Germinal center (tissue), 1 donor: ENCODE results near the gene SLC49A4.
A peak's percentile ranks its signal among the peaks of the same experiment; 100 is the strongest.

ENCODE experiments used
- DNase-seq: peaks from one replicate; pipeline ENCODE4 v3.0.0; 2012; ENCODE audit warnings: mixed read lengths, low spot score

Gene SLC49A4

DNA sequence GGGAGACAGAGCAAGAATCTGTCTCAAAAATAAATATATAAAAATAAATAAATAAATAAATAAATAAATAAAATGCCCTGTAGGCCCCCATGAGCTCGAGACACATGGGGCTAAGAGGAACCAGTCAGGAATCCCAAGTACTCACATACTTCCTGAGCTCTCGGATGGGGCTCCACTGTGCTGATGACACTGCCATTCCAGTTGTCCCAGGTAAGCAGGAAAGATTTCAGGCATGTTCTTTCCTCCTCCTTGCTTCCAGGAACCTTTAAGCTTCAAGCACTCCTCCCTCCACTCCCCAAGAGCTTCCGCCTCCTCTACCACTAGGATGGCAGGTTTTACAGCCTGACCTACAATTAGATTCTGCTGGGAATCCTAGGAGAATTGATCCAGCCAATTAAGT, 113.4 kb downstream of the SLC49A4 start:
- no peak for DNase-seq

DNA sequence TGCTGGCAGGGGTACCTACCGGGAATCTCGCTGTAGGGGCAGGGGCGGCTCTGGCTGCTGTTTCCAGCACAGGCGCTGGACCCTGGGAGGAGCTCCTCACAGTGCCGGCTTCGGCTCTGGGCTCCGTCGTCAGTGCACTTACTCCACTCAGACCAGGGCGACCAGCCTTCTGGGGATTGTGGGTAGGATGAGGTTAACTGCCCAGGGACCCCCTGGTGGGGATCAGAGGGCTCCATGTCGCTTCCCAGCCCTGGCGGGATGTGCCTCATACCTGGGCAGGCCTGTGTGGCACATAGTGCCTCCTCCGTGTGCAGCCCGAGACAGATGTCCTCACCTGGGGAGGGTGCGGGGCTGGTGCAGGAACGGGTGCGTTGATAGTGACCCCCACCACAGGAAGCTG, 117.0 kb downstream of the SLC49A4 start:
- DNase-seq = no peak

DNA sequence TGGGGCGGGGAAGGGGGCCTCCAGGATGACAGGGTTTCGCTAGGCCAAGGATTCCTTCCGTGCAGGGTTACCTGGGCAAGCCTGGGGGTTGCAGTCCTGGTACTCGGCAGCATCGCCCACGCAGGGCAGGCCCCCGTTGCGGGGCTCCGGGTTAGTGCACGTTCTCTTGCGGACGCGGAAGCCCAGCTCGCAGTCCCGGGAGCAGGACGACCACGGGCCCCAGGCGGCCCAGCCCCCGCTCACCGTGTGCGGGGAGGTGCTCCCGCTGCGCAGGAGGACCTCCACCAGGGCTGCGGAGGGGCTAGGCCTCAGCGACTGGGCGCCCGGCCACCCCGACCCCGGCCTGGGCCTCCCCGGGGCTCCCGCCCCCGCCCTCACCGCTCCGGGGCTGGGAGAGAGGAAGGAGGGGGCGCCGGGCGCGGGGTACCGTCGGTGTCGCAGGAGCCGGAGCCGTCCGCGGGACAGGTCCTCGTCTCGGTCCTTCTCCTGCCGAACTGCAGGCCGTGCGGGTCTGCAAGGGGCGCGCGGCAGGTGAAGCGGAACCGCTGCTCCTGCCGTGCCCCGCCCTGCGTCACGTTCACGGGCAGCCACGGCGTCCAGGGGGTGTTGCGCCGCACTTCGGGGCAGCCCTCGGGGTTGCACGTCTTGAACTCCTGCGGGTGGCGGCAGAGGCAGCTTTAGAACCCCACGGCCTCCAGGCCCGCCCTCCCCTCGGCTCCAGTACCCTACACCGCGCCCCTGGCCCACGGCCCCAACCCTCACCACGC, 118.1 kb downstream of the SLC49A4 start:
- DNase-seq = no peak

- DNase-seq = no peak
These were observed 118.8 kb downstream of the SLC49A4 start for GRCh38 chr3:122913539-122914100.

DNA sequence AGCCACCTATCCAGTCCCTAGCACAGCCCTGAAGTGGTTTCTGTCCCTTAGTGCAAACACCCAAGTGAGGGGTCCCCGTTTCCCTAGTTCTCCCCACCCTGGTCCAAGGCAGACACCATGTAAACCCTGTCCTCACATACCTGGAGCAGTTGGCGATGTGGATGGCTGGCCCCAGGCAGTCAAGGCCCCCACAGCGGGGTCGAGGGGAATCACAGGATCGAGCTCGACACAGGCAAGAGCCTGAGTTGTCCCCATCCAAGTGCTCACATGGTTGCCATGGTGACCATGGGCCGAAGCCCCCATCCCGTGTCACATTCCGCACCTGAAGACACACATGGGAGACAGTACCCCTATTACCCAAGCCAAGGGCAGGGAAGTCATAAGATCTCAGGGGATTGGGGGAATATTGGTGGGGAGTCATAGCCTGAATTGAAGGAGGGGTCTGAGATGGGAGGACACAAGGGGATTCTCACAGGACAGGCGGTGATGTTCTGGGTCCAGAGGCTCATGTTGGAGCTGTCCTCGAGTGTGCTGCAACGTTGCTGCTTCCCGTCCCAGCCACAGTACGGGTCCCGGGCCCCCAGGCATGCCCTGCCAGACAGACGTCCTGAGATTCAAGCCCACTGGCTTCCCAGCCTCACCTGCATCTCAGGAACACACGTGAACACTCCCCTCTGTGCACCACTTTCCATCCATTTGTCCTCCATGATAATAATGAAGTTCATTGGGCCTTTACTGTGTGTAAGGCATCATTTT, 120.6 kb downstream of the SLC49A4 start:
- DNase-seq = no peak

GRCh38 chr3:122916084-122916483, 121.2 kb downstream of the SLC49A4 start:
- DNase-seq = no peak

DNA sequence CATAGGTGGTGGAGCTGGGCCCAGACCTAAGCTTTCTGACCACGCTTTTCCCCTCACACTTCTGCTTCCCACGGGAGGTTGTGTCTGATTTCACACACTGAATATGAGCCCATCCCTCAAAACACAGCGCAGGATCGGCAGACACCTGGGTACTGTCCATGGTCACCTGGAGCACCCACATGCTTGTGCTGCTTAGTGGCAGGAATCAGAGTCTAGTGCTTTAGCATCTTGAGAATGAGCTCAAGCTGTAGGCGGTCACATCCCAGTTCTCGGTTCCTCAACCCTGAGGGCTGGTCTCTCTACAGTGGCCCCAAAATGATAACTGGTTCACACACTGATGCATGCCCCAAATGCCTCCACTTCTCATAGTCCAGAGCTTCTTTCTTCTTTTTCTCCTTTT, 121.7 kb downstream of the SLC49A4 start:
- DNase-seq = no peak

- DNase-seq = no peak
These were observed 122.5 kb downstream of the SLC49A4 start for GRCh38 chr3:122917412-122917811.

GRCh38 chr3:122918576-122919290, 123.9 kb downstream of the SLC49A4 start:
- no peak for DNase-seq

GRCh38 chr3:122919291-122919610, 124.4 kb downstream of the SLC49A4 start:
- DNase-seq = no peak

DNA sequence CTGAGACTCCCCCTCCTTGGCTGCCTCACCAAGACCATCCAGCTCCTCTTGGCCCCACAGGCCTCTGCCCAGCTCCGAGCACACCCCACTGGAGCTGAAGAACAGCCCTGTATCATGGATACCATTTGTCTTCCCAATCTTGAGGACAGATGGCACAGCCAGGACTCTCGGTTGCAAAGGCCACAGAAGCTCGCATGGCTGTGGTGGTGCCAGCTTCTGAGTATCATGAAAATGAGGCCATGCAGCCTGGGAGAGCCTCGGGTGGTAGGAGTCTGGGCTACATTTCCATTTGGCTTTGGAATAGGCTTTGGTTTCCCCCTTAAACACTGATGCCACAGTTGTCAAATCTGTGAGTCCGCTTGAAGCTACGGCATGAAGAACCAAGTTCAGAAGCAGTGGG, 126.1 kb downstream of the SLC49A4 start:
- no peak for DNase-seq

DNA sequence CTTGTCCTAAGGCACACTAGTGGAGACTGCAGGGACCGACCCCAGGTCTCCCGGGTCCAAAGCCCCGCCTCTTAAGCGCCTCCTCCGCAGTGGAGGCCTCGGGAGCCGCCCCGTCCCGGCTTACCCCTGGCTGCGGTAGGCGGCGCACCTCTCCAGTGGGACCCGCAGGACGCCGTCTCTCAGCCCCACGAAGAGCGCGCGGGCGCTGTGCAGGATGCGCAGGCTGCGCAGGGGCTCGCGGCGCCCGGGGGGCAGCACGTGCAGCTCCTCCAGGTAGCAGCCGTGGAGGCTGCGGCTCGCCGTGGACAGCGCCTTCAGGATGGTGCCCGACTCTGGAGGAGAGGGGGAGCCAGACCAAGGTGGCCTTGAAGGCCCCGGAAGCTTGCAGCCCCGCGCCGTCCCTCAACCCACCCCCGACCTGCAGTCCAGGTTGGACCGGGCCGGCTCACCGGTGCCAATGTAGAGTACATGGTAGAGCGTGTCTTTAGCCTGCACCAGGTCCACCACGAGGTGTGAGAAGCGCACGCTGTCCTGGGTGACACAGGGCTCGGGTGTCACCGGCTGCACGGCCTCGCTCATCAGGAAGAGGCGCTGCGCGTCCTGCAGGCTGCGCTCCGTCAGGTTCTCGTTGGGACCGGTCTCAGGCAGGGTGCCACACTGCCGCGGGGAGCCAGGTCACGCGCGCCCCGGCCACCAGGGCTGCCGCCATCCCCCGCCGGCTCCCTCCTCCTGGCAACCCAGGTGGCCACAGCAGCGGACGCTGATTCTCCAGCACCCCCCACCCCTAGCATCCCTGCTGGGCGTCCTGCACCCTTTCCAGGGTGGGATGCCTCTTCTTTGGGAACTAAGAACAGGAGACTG, 127.2 kb downstream of the SLC49A4 start:
- DNase-seq = peak; percentile 80

DNA sequence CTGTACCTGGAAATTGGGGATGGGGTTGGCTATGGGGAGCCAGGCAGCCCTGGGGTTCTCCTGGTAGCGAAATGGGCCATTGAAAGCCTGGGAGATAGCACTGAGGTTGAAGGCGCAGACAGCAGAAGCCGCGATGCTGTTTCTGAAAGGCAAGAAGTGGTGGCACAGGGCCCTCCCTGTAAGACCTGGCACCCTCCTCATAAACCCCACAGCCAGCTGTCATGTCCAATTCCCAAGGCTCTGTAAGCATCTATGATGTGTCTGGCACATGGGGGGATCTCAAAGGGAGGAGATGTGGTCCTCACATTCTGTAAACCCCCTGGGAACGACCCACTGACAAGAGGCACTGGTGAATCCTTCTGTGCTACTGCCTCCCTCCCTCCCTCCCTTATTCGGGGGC, 128.7 kb downstream of the SLC49A4 start:
- no peak for DNase-seq

DNA sequence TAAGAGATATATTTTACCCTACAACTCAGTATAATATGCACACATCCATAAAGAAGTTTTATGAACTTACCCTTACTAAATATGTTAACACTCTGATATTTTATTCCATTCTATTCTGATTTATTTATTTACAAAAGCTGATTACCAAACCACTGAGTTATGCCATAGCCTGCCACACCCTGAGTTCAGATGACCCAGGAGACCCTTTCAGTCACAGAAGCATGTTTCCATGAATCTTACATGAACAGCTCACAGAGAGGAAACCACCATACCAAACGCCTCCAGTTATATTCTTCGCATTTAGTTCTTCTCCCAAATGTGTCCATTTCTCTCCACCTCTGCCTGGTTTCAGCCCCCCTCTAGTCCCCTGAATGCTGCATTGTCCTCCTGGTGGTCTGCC, 129.2 kb downstream of the SLC49A4 start:
- no peak for DNase-seq

DNA sequence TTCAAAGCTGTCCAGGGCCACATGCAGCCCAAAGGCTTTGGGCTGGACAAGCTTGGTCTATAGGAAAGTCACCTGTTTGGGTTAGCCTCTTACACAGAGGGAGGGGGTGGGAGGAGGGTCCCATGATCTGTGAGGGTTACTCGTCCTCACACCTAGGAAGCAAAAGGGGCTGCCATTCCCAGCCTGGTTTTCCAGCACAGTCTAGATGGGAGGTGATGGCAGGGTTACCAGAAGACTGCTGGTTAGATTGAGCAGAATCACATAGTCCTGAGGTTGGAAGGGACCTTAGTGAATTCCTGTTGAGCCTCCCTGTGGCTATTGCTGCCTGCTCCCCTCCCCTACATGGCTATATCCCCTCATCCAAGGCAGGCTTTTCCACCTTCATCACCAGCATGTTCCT, 130.9 kb downstream of the SLC49A4 start:
- no peak for DNase-seq

DNA sequence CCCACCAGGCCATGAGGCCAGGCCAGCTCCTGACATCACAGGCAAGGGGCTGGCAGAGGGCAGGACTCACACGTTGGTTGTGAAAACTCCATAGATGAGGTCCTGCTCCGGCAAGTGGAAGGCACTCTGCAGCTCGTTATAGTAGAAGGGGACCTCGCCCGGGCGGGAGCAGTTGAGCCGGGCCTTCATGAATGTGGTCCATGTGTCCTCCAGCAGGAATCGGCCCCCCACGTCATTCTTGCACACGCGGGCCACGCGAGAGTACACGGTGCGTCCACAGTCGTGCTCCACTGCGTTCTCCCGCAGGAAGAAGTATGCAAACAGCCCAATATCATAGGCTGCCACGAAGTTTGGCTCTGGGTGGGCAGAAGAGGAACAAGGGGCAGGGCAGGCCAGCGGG, 131.5 kb downstream of the SLC49A4 start:
- no peak for DNase-seq

GRCh38 chr3:122926811-122927210, 131.9 kb downstream of the SLC49A4 start:
- no peak for DNase-seq

DNA sequence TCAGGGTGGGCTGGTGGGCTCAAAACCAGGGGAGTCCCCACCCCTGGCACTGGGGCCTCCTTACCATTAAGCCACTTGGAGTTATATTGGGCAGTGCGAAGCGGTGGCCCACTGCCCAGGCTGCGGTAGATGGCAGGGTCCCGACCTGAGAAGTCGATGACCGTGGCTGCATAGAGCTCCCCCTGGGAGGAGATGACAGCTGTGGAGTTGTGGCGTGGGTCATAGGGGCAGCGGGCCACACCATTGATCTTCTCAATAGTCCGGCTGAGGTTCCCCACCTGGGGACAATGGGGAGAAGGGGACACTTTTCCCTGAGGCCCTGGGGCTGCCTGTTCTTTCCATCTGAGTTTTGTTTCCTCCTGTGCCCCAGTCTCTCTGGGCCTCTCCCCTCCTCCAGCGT, 132.9 kb downstream of the SLC49A4 start:
- DNase-seq = no peak

GRCh38 chr3:122928396-122929187, 133.7 kb downstream of the SLC49A4 start:
- no peak for DNase-seq

DNA sequence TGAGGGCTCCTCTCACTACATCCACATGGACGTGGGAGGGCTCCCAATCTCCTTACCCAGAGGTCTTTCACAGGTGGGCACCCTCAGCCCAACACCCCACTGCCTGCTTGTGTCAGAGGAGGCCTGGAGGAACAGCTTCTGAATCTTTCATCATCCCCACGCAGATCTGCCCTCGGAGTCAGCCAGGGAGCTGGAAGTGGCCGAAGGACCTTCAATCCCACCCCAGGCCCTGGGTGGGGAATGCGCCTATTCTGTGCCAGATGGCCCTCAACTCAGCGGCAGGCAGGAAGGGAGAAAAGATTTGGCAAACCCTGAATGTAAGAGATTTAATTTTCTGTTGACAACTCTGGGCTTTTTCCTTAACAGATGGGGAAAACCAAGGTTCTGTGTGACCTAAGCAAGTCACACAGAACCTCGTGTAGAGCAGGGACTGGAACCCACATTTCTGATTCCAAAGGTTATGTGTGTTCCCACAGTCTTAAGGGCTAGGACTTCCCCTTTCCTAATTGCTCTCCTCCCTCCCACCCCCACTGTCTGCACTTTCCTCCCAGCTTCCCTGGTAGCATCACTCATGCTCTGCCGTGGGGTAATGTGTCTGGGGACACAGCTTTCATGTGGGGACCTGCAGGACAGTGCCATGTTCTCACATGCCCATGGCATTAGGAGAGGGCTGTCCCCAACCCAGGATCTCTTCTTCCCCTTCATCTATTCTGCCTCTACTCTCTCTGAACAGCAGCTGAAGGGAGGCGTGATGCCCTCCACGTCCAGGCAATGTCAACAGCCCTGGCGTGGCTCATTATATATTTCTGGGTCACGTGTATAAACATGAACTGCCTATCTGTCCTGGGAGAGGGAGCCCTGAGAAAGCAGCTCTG, 134.6 kb downstream of the SLC49A4 start:
- DNase-seq = no peak
